Activated CD8-positive, alpha-beta memory T cell treated with anti-CD3 and anti-CD28 coated beads, Interleukin-2, amount 10 ng/mL, durations not matched to agents 7 days and 5 days (primary cell): ENCODE measurements around the gene TARBP2. TPM values are rescaled to one million over a fixed set of nuclear protein-coding genes. Genes with fewer than 3 reads are reported as not detected.
"Not testable (repeated sequence)": the region's sequence is repeated elsewhere in the genome, so short reads cannot be mapped to it uniquely, and the experiment has no call there.

Experiments
- ATAC-seq: fragments of 150-1000 bp; cut with Tn5 transposase; one replicate; pipeline ENCODE4 v1.10.0; 2021; ENCODE audit warnings: moderate library complexity
- CTCF ChIA-PET: fragments of 350-600 bp; sonication (Branson Sonifier 250); formaldehyde crosslinking; loops from one replicate; lab custom pipeline; 2021; ENCODE audit warnings: antibody characterized with exemption; lab: Charles Lee
- DNase-seq: peaks from one replicate; pipeline ENCODE4 v3.0.0-alpha.2; 2020
- H3K27ac Mint-ChIP-seq: one replicate; pipeline ENCODE4 v1.8.0; 2021; ENCODE audit warnings: mild to moderate bottlenecking, mixed read lengths
- H3K27me3 Mint-ChIP-seq: one replicate; pipeline ENCODE4 v1.8.0; 2021; ENCODE audit warnings: mixed read lengths
- H3K36me3 Mint-ChIP-seq: one replicate; pipeline ENCODE4 v1.8.0; 2021; ENCODE audit warnings: mild to moderate bottlenecking, mixed read lengths
- H3K4me1 Mint-ChIP-seq: one replicate; pipeline ENCODE4 v1.8.0; 2021; ENCODE audit warnings: mixed read lengths
- H3K4me3 Mint-ChIP-seq: one replicate; pipeline ENCODE4 v1.8.0; 2021; ENCODE audit warnings: mild to moderate bottlenecking, moderate library complexity, mixed read lengths
- H3K9me3 Mint-ChIP-seq: one replicate; pipeline ENCODE4 v1.8.0; 2022; ENCODE audit warnings: low read depth, mixed read lengths
- total RNA-seq, 2 experiments: library from RNA; stranded (reverse); gene quantifications; one replicate each; pipeline ENCODE4 v1.2.3, GENCODE V29; 2021

Gene TARBP2
- total RNA-seq, 2 experiments from 2014 or later = 29.7 to 38.7 TPM

DNA sequence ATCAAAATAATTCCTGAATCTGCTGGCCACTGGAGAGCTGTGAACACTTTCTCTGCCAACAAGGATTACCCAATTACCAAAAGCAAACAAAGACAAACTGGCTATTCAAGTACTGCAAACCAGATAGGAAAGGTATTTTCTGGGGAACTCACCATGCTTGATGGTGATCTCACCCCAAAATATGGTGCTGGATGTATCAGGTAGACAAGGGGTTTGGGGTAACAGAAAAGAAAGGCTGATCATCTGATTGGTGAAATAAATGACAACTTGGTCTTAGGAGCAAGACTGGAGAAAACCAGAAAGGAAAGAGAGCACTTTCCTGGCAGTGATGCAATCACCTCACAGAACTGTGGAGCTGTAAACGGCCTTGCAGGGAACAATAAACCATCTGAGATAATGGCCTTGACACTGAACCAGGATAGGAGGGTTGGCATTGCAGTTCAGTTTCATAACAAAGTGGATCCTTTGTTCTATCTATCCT is 37.2 kb downstream of the TARBP2 start:
- no peak for DNase-seq
- Mint-ChIP-seq H3K4me1 (no peaks in the 10 kb centered on the region), H3K27me3 (no peaks in the 10 kb centered on the region), H3K4me3 (no peak overlapping the region), H3K36me3 (peaks cover 23% of the 10 kb centered on the region), H3K9me3 (no peaks in the 10 kb centered on the region), H3K27ac (no peak overlapping the region)
- ATAC-seq = no peak
- CTCF ChIA-PET = interaction anchor here (1.2 to 3.4 kb wide), 3 partner anchors 18 to 206 kb away, joined by 3 to 17 read pairs (median 4); partner anchors contain the start of gene ATP5MC2

DNA sequence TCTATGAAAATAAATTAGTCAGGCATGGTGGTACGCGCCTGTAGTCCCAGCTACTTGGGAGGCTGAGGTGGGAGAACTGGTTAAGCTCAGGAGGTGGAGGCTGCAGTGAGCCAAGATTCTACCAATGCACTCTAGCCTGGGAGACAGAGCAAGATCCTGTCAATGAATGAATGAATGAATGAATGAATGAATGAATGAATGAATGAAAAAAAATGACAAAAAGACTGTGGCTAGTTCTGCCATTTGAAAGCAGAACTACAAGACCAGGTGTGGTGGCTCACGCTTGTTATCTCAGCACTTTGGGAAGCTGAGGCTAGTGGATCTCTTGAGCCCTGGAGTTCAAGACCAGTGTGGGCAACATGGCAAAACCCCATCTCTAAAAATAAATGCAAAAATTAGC is 38.4 kb downstream of the TARBP2 start:
- H3K27me3 Mint-ChIP-seq = no peaks in the 10 kb centered on the region

DNA sequence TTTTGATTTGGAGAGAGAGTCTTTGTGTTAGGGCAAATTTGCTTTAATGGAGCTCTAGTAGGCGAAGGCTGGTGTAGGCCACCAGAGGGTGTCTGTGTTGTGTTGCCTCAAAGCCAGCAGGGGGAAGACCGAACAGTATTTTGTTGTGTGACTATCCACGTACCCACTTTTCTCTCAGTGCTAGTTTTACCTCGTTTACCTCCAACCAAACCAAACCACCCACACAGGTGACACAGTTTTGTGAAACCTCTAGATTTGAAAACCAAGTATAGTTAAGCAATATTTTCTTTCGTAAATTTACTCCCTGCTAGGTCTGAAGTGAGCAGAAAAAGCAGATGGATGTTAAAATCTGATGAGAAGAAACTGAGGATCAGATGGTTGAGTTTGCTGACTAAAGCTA is 42.5 kb downstream of the TARBP2 start:
- H3K27ac Mint-ChIP-seq = peak overlapping the region; percentile 63
- H3K4me3 Mint-ChIP-seq = no peak overlapping the region
- H3K9me3 Mint-ChIP-seq = no peaks in the 10 kb centered on the region
- H3K27me3 Mint-ChIP-seq = no peaks in the 10 kb centered on the region
- ATAC-seq = peak; percentile 98
- H3K36me3 Mint-ChIP-seq = peaks cover 10% of the 10 kb centered on the region
- CTCF ChIA-PET = interaction anchor here (0.6 to 4.5 kb wide), 29 partner anchors 8 to 496 kb away, joined by 3 to 77 read pairs (median 4); partner anchors contain the start of gene ATP5MC2
- peaks cover 11% of the 10 kb centered on the region for H3K4me1 Mint-ChIP-seq
- peak; percentile 70 for DNase-seq

More for the DNA sequence above, 38.4 kb downstream of the TARBP2 start:
- Mint-ChIP-seq H3K9me3 (no peaks in the 10 kb centered on the region), H3K36me3 (peaks cover 20% of the 10 kb centered on the region), H3K4me3 (no peak overlapping the region), H3K4me1 (peaks cover 9% of the 10 kb centered on the region), H3K27ac (no peak overlapping the region)
- DNase-seq = no peak
- no peak for ATAC-seq
- CTCF ChIA-PET = interaction anchor here (1.5 to 3.4 kb wide), 2 partner anchors 137 to 204 kb away, joined by 4 to 17 read pairs; partner anchors contain the start of gene ATP5MC2

GRCh38 chr12:53548354-53548753 is 47.3 kb downstream of the TARBP2 start:
- peaks cover 15% of the 10 kb centered on the region for H3K36me3 Mint-ChIP-seq
- H3K4me1 Mint-ChIP-seq = peaks cover 13% of the 10 kb centered on the region
- ATAC-seq, DNase-seq, H3K9me3 Mint-ChIP-seq, H3K27me3 Mint-ChIP-seq, H3K27ac Mint-ChIP-seq, H3K4me3 Mint-ChIP-seq, CTCF ChIA-PET: not testable (repeated sequence)

DNA sequence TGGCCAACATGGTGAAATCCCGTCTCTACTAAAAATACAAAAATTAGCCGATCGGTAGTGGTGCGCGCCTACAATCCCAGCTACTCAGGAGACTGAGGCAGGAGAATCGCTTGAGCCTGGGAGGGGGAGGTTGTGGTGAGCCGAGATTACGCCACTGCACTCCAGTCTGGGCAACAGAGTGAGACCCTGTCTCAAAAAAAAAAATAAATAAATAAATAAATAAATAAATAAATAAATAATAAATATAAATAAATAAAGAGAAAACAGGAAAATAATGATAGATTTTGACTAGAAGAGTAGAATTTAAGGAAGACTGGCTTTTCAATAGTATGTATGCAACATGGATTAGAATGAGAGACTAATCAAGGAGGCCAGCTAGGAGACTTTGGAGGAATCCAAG is 49.0 kb downstream of the TARBP2 start:
- H3K4me1 Mint-ChIP-seq, H3K27ac Mint-ChIP-seq, DNase-seq, ATAC-seq, H3K27me3 Mint-ChIP-seq, H3K9me3 Mint-ChIP-seq, H3K4me3 Mint-ChIP-seq, CTCF ChIA-PET: not testable (repeated sequence)
- peaks cover 15% of the 10 kb centered on the region for H3K36me3 Mint-ChIP-seq

DNA sequence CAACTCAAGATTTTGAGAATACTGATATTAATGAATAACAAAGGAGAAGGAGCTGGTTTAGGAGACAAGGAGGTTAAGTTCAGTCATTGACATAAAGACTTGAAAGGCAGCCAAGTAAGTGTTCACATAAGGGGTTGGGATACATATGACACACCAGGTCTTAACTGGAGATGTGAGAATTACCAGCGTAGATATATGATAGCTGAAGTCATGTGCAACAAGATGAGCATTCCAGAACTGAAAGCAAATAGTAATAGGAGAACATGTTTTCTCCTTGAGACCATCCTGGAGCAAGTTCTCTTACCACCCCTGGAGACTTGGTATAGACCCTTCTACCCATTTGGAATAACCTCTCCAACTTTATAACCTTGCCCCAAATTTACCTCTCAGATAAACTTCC is 49.5 kb downstream of the TARBP2 start:
- DNase-seq = no peak
- H3K27me3 Mint-ChIP-seq = no peaks in the 10 kb centered on the region
- H3K4me3 Mint-ChIP-seq = no peak overlapping the region
- no peak for ATAC-seq
- CTCF ChIA-PET = interaction anchor here (1.6 kb wide), 1 partner anchor 11 kb away, joined by 6 read pairs; no protein-coding TSS in a partner anchor
- no peaks in the 10 kb centered on the region for H3K9me3 Mint-ChIP-seq
- H3K4me1 Mint-ChIP-seq = peaks cover 2% of the 10 kb centered on the region
- H3K27ac Mint-ChIP-seq = no peak overlapping the region
- peaks cover 15% of the 10 kb centered on the region for H3K36me3 Mint-ChIP-seq

DNA sequence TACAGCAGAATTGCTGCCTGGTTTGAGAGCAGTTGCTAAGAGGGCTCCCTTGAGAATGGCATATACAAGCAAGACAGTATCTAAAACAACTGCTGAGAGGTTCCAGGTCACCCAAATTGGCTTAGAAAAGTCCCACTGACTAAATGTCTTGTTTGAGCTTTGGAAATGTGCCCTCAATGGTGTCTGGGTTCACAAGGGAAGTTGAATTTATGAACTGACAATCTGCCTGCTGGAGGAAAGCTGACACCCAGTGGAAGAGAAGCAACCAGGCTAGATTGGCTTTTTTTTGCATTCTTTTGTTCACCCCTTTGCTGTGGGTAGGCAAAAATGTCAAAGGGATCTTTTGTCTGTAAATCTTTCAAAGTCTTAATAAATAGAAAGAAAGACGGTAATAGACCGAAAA is 50.8 kb downstream of the TARBP2 start:
- no peaks in the 10 kb centered on the region for H3K27me3 Mint-ChIP-seq
- DNase-seq = no peak
- peaks cover 2% of the 10 kb centered on the region for H3K4me1 Mint-ChIP-seq
- H3K4me3 Mint-ChIP-seq = no peak overlapping the region
- no peaks in the 10 kb centered on the region for H3K9me3 Mint-ChIP-seq
- peaks cover 15% of the 10 kb centered on the region for H3K36me3 Mint-ChIP-seq
- no peak overlapping the region for H3K27ac Mint-ChIP-seq
- no peak for ATAC-seq
- CTCF ChIA-PET = interaction anchor here (1.6 to 1.8 kb wide), 2 partner anchors 9 to 10 kb away, joined by 6 to 8 read pairs; no protein-coding TSS in a partner anchor

DNA sequence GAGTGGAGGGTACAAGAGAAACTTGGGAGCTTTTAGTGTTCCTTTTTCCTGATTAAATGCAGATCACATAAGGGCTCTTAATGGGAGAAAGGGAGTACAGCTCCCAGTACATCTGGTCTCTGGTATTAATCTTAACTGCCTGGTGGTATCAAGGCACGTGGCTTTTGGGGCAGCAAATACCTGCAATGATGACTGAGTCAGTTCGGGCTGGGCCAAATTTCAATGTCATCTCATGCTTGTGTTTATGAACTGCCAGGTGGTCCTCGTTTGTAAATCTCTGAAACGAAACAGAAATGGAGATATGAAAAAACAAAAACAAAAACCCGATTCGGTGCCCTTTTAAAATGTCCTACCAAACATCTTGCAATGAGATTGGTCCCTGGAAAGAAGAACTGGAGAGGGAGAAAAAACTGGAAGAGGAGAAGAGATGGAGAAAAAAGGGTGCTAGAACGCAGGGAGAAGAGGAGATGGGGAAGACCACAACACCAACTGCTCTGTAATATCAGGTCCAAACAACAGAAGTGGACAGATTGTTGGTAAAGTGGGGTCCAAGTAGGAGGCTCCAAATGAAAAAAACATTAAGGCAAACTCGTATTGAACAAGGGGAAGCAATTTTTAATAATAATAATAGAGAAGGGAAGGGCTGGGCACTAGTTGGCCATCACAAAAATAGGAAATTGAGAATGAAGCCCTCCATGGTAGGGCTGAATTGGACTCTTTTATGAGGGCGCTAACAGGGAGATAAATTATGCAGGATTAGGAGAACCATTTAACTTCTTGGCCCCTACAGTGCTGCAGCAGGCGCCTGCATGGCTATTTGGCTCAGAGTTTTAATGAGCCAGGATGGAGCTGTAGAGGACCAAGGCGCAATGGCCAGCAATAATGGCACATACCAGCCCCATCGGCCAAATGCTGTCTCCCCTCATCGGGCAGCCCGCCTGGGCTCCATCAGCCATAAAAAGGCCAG is 51.6 kb downstream of the TARBP2 start:
- Mint-ChIP-seq H3K9me3 (no peaks in the 10 kb centered on the region), H3K4me1 (peaks cover 5% of the 10 kb centered on the region), H3K27ac (no peak overlapping the region), H3K4me3 (no peak overlapping the region), H3K36me3 (peaks cover 18% of the 10 kb centered on the region), H3K27me3 (no peaks in the 10 kb centered on the region)
- CTCF ChIA-PET = interaction anchor here (1.8 kb wide), 1 partner anchor 9 kb away, joined by 8 read pairs; no protein-coding TSS in a partner anchor
- DNase-seq (no peak), ATAC-seq (no peak)

Other genes starting within 250 kb of the TARBP2 start
- gene ESPL1, start 233.0 kb upstream of the TARBP2 start, total RNA-seq = 100 to 1,000 TPM in 1 of 2 experiments, 10 to 100 TPM in 1; 99.0 to 137 TPM
- gene PFDN5, start 205.7 kb upstream of the TARBP2 start, total RNA-seq = 100 to 1,000 TPM; 283 to 298 TPM
- 10 to 100 TPM; 51.7 to 65.5 TPM for gene MYG1, start 201.6 kb upstream of the TARBP2 start, total RNA-seq
- 10 to 100 TPM; 60.9 to 61.7 TPM for gene AAAS, start 179.7 kb upstream of the TARBP2 start, total RNA-seq
- not detected for gene SP7, start 164.9 kb upstream of the TARBP2 start, total RNA-seq
- gene SP1, start 121.1 kb upstream of the TARBP2 start, total RNA-seq = 10 to 100 TPM; 68.7 to 71.8 TPM
- not detected for gene AMHR2, start 77.4 kb upstream of the TARBP2 start, total RNA-seq
- gene PRR13, start 59.5 kb upstream of the TARBP2 start, total RNA-seq = 100 to 1,000 TPM; 235 to 244 TPM
- gene PCBP2, start 49.2 kb upstream of the TARBP2 start, total RNA-seq = 100 to 1,000 TPM; 721 to 867 TPM
- 10 to 100 TPM; 19.1 to 19.3 TPM for gene MAP3K12, start 1.8 kb upstream of the TARBP2 start, total RNA-seq
- not detected for gene NPFF, start 6.2 kb downstream of the TARBP2 start, total RNA-seq
- gene ATF7, start 125.1 kb downstream of the TARBP2 start, total RNA-seq = 10 to 100 TPM; 24.6 to 33.8 TPM
- 100 to 1,000 TPM; 253 to 333 TPM for gene ATP5MC2, start 174.8 kb downstream of the TARBP2 start, total RNA-seq
- 10 to 100 TPM; 39.0 to 40.0 TPM for gene CALCOCO1, start 226.2 kb downstream of the TARBP2 start, total RNA-seq